CD4-positive, alpha-beta T cell (primary cell): ENCODE measurements around the gene GOPC. TPM values are rescaled to one million over a fixed set of nuclear protein-coding genes. Genes with fewer than 3 reads are reported as not detected.

Source experiments
- ATAC-seq: fragments of 200-7000 bp; cut with Tn5 transposase; one replicate; pipeline ENCODE4 v1.10.0; 2022; ENCODE audit warnings: mild to moderate bottlenecking; ENCODE audit not compliant: poor library complexity
- CTCF ChIA-PET: fragments of 350-600 bp; sonication (Branson Sonifier 250); formaldehyde crosslinking; loops from one replicate; lab custom pipeline; 2021; ENCODE audit warnings: antibody characterized with exemption, inconsistent platforms; lab: Charles Lee
- POLR2A ChIA-PET: fragments of 350-600 bp; sonication (Branson Sonifier 250); formaldehyde crosslinking; loops from one replicate; lab custom pipeline; 2021; ENCODE audit warnings: antibody characterized with exemption, inconsistent platforms; lab: Charles Lee
- DNase-seq, 14 experiments: peaks; one replicate each; pipeline ENCODE4 v3.0.0-alpha.2; 2013 to 2020; ENCODE audit warnings: mixed read lengths in 2 of 14
- H3K27ac ChIP-seq, 2 donors: one replicate each; pipeline versions ENCODE4 v1.5.1 to v1.7.0; 2013; ENCODE audit warnings: low read length in 2 of 2, low read depth in 1 of 2, mild to moderate bottlenecking in 1 of 2
- H3K27me3 ChIP-seq, 2 experiments: 1 replicate in 1 of 2; 2 replicates in 1 of 2; pipeline versions ENCODE4 v1.6.1 to v1.7.0; 2013; ENCODE audit warnings: low read length in 2 of 2, control low read depth in 1 of 2, mild to moderate bottlenecking in 1 of 2, moderate library complexity in 1 of 2; ENCODE audit not compliant: insufficient read depth in 2 of 2, control insufficient read depth in 1 of 2
- H3K36me3 ChIP-seq: one replicate; pipeline ENCODE4 v1.6.1; 2013; ENCODE audit warnings: low read length, control low read depth; ENCODE audit not compliant: insufficient read depth
- H3K4me1 ChIP-seq: one replicate; pipeline ENCODE4 v1.6.1; 2013; ENCODE audit warnings: low read length, control low read depth; ENCODE audit not compliant: insufficient read depth
- H3K4me3 ChIP-seq: one replicate; pipeline ENCODE4 v1.5.1; 2013; ENCODE audit warnings: mild to moderate bottlenecking, low read length, moderate library complexity
- H3K9me3 ChIP-seq, 2 experiments: 1 replicate in 1 of 2; 2 replicates in 1 of 2; pipeline versions ENCODE4 v1.6.1 to v1.7.0; 2013; ENCODE audit warnings: low read length in 2 of 2, mild to moderate bottlenecking in 2 of 2, control low read depth in 1 of 2, moderate library complexity in 1 of 2; ENCODE audit not compliant: control insufficient read depth in 1 of 2, insufficient read depth in 1 of 2
- H3K27ac Mint-ChIP-seq: one replicate; pipeline ENCODE4 v1.8.0; 2020; ENCODE audit warnings: mixed read lengths
- H3K27me3 Mint-ChIP-seq: one replicate; pipeline ENCODE4 v1.8.0; 2021; ENCODE audit warnings: mixed read lengths
- H3K36me3 Mint-ChIP-seq: one replicate; pipeline ENCODE4 v1.8.0; 2021; ENCODE audit warnings: low read depth, mixed read lengths
- H3K4me1 Mint-ChIP-seq: one replicate; pipeline ENCODE4 v1.8.0; 2021; ENCODE audit warnings: low read depth, mixed read lengths
- H3K4me3 Mint-ChIP-seq: one replicate; pipeline ENCODE4 v1.8.0; 2020; ENCODE audit warnings: mild to moderate bottlenecking, mixed read lengths
- H3K9me3 Mint-ChIP-seq: one replicate; pipeline ENCODE4 v1.8.0; 2020; ENCODE audit warnings: mixed read lengths
- CTCF ChIP-seq: fragments of 200-600 bp; IDR thresholded peaks from one replicate; pipeline ENCODE4 v1.8.0; 2022; ENCODE audit warnings: antibody characterized with exemption, mild to moderate bottlenecking
- intact Hi-C, 2 experiments: fragments of 100-400 bp; cut with DNase I in 1 of 2; cut with micrococcal nuclease in 1 of 2; formaldehyde crosslinking; loops; one replicate each; pipeline versions ENCODE4 v1.15.1 to v1.9.0; 2023 to 2025; cut with DNase I, micrococcal nuclease
- total RNA-seq, 174 experiments: library from RNA in 2 of 174; stranded (reverse) in 2 of 174; gene quantifications; one replicate each; pipeline ENCODE4 v1.2.3 and lab custom pipeline; 2021 to 2026

GOPC gene
- total RNA-seq, 2 experiments from 2014 or later = 9.7 to 10.8 TPM

- Mint-ChIP-seq H3K27ac (peak overlapping the region; percentile 81), H3K4me1 (peaks cover 43% of the 10 kb centered on the region), H3K9me3 (no peaks in the 10 kb centered on the region), H3K36me3 (no peaks in the 10 kb centered on the region), H3K27me3 (no peaks in the 10 kb centered on the region), H3K4me3 (peak overlapping the region; percentile 82)
- ATAC-seq = no peak
- Histone ChIP-seq H3K4me1 (peaks cover 36% of the 10 kb centered on the region), H3K27ac (peak overlapping the region in 1 of 2 donors; percentile 2), H3K36me3 (no peaks in the 10 kb centered on the region), H3K9me3 (no peaks in the 10 kb centered on the region), H3K27me3 (no peaks in the 10 kb centered on the region), H3K4me3 (no peak overlapping the region)
- TF ChIP-seq CTCF = no peak
- CTCF ChIA-PET = interaction anchor here (0.9 to 2.8 kb wide), 2 partner anchors 98 to 100 kb away, joined by 5 to 13 read pairs; no protein-coding TSS in a partner anchor
- POLR2A ChIA-PET = interaction anchor here (0.8 to 3.5 kb wide), 4 partner anchors 19 to 100 kb away, joined by 4 to 37 read pairs (median 10); partner anchors contain the start of genes DCBLD1 and GOPC
- intact Hi-C loops = no loop called here
- no peak for DNase-seq
Observed at GRCh38 chr6:117550078-117550600, 52.2 kb downstream of the GOPC start.

GRCh38 chr6:117549611-117550010 is 52.7 kb downstream of the GOPC start:
- POLR2A ChIA-PET = interaction anchor here (1.2 to 3.5 kb wide), 3 partner anchors 18 to 67 kb away, joined by 4 to 37 read pairs (median 15); partner anchors contain the start of genes DCBLD1 and GOPC
- ATAC-seq = peak; percentile 19

More at GRCh38 chr6:117549611-117550010, 52.7 kb downstream of the GOPC start:
- CTCF ChIA-PET = interaction anchor here (2.8 kb wide), 1 partner anchor 100 kb away, joined by 13 read pairs; no protein-coding TSS in a partner anchor
- intact Hi-C loops = loop anchor here (2.0 to 5.0 kb wide), 2 partner anchors 53 to 67 kb away; partner anchors contain the start of genes DCBLD1 (in 1 of the 2) and GOPC (in 1 of the 2)
- Mint-ChIP-seq H3K27me3 (no peaks in the 10 kb centered on the region), H3K9me3 (no peaks in the 10 kb centered on the region), H3K27ac (peak overlapping the region; percentile 81), H3K36me3 (no peaks in the 10 kb centered on the region), H3K4me1 (peaks cover 43% of the 10 kb centered on the region), H3K4me3 (peak overlapping the region; percentile 82)
- peak overlapping the region; percentile 2 to 19 for H3K27ac ChIP-seq
- TF ChIP-seq CTCF = no peak
- H3K36me3 ChIP-seq = no peaks in the 10 kb centered on the region
- H3K4me3 ChIP-seq = peak overlapping the region; percentile 75
- H3K27me3 ChIP-seq = no peaks in the 10 kb centered on the region
- H3K4me1 ChIP-seq = peaks cover 36% of the 10 kb centered on the region
- DNase-seq = peak in 4 of 14 experiments; percentile 4 to 72 (median 40)
- no peaks in the 10 kb centered on the region for H3K9me3 ChIP-seq
